SKM-1 (cell line): ENCODE results near the gene CLASP1.
"Not testable (repeated sequence)": the region's sequence is repeated elsewhere in the genome, so short reads cannot be mapped to it uniquely, and the experiment has no call there.

Experiments used
- DNase-seq: peaks from one replicate; lab custom pipeline; 2025; ENCODE audit not compliant: unreplicated experiment; lab: John Stamatoyannopoulos, UW

CLASP1 gene

GRCh38 chr2:121377646-121378045, 271.6 kb downstream of the CLASP1 start:
- DNase-seq = no peak

GRCh38 chr2:121376535-121377250, 272.6 kb downstream of the CLASP1 start:
- DNase-seq = no peak

GRCh38 chr2:121375621-121376159, 273.6 kb downstream of the CLASP1 start:
- no peak for DNase-seq

GRCh38 chr2:121374412-121375075, 274.7 kb downstream of the CLASP1 start:
- not testable (repeated sequence) for DNase-seq

GRCh38 chr2:121372721-121373353, 276.4 kb downstream of the CLASP1 start:
- no peak for DNase-seq

GRCh38 chr2:121372082-121372481, 277.2 kb downstream of the CLASP1 start:
- no peak for DNase-seq

- no peak for DNase-seq
Observed at GRCh38 chr2:121368836-121369235, 280.4 kb downstream of the CLASP1 start.

GRCh38 chr2:121368155-121368554, 281.1 kb downstream of the CLASP1 start:
- DNase-seq = no peak

- DNase-seq = no peak
Observed at GRCh38 chr2:121367246-121367900, 281.9 kb downstream of the CLASP1 start.

- no peak for DNase-seq
Observed at GRCh38 chr2:121366040-121366439, 283.2 kb downstream of the CLASP1 start.

GRCh38 chr2:121365061-121365460, 284.2 kb downstream of the CLASP1 start:
- no peak for DNase-seq

- no peak for DNase-seq
Observed at GRCh38 chr2:121363632-121364420, 285.4 kb downstream of the CLASP1 start.

- no peak for DNase-seq
Observed at GRCh38 chr2:121362774-121363173, 286.5 kb downstream of the CLASP1 start.

- DNase-seq = no peak
Observed at GRCh38 chr2:121362226-121362625, 287.0 kb downstream of the CLASP1 start.

GRCh38 chr2:121360566-121361300, 288.5 kb downstream of the CLASP1 start:
- no peak for DNase-seq

- no peak for DNase-seq
Observed at GRCh38 chr2:121359716-121360565, 289.3 kb downstream of the CLASP1 start.

- DNase-seq = no peak
Observed at GRCh38 chr2:121359170-121359569, 290.1 kb downstream of the CLASP1 start.

- DNase-seq = no peak
Observed at GRCh38 chr2:121358291-121358690, 291.0 kb downstream of the CLASP1 start.

- DNase-seq = peak; percentile 24
Observed at GRCh38 chr2:121356058-121356640, 293.1 kb downstream of the CLASP1 start.
